ENCODE data around the gene NYAP1.
"Not testable (repeated sequence)": the region's sequence is repeated elsewhere in the genome, so short reads cannot be mapped to it uniquely, and the experiment has no call there.

The NYAP1 gene

GRCh38 chr7:100516135-100516812 lies 32.5 kb downstream of the NYAP1 start:
- no peak for DNase-seq

GRCh38 chr7:100517305-100517704 lies 33.6 kb downstream of the NYAP1 start:
- DNase-seq, result no peak

- DNase-seq, result no peak
Measured at GRCh38 chr7:100519580-100519979, 35.9 kb downstream of the NYAP1 start.

- no peak for DNase-seq
Measured at GRCh38 chr7:100520138-100520537, 36.4 kb downstream of the NYAP1 start.

GRCh38 chr7:100521076-100521475 lies 37.3 kb downstream of the NYAP1 start:
- no peak for DNase-seq

GRCh38 chr7:100521909-100522593 lies 38.3 kb downstream of the NYAP1 start:
- peak; percentile 64 for DNase-seq

GRCh38 chr7:100523192-100523591 lies 39.5 kb downstream of the NYAP1 start:
- DNase-seq, result not testable (repeated sequence)

- DNase-seq, result not testable (repeated sequence)
Measured at GRCh38 chr7:100528108-100528866, 44.6 kb downstream of the NYAP1 start.

- no peak for DNase-seq
Measured at GRCh38 chr7:100532165-100533022, 48.7 kb downstream of the NYAP1 start.

GRCh38 chr7:100535982-100536381 lies 52.3 kb downstream of the NYAP1 start:
- not testable (repeated sequence) for DNase-seq

- DNase-seq, result not testable (repeated sequence)
Measured at GRCh38 chr7:100536695-100537094, 53.0 kb downstream of the NYAP1 start.

GRCh38 chr7:100538348-100538653 lies 54.6 kb downstream of the NYAP1 start:
- no peak for DNase-seq

GRCh38 chr7:100538654-100539435 lies 55.1 kb downstream of the NYAP1 start, which contains the start of gene AGFG2:
Gene AGFG2 (plus strand): TSS chr7:100539203. CDS start chr7:100539347, 144 bp downstream.
- peak; percentile 100 for DNase-seq

- no peak for DNase-seq
Measured at GRCh38 chr7:100539436-100540006, 55.8 kb downstream of the NYAP1 start.

GRCh38 chr7:100540073-100540723 lies 56.5 kb downstream of the NYAP1 start:
- no peak for DNase-seq

GRCh38 chr7:100541309-100541708 lies 57.6 kb downstream of the NYAP1 start:
- DNase-seq, result peak; percentile 20

- DNase-seq, result no peak
Measured at GRCh38 chr7:100543586-100543985, 59.9 kb downstream of the NYAP1 start.

- DNase-seq, result no peak
Measured at GRCh38 chr7:100544386-100544785, 60.7 kb downstream of the NYAP1 start.

Data from suppressor macrophage treated with lipopolysaccharide for 4 hours (primary cell).